Measurements from ENCODE around the gene CTXN1. TPM values are rescaled to one million over a fixed set of nuclear protein-coding genes. Genes with fewer than 3 reads are reported as not detected.

Gene CTXN1
- total and polyA plus RNA-seq, 2 of the 4 experiments (the other 2 are of a cell fraction), result 0.36 to 7.4 TPM

DNA sequence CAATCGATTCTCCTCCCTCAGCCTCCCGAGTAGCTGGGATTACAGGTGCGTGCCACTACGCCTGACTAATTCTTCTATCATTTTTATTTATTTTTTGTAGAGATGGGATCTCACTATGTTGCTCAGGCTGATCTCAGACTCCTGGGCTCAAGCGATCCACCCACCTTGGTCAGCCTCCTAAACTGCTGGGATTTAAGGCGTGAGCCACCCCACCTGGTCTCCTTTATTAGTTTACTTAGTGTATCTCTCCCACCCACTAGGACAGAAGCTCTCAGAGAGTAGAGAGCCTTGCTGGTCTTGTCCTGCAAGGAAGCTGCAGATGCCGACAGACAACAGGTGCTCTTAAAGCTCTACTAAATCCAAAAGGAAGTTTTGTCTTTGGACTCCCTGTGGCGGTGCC lies 40.1 kb downstream of the CTXN1 start:
- no CpG with 5 or more reads among the region's 8 CpGs for WGBS, 2 experiments (ENCODE audit: extremely low coverage in 2 of 2, insufficient read length in 1 of 2)
- no TSS peak for BruUV-seq (replicated peaks)
- Histone ChIP-seq H3K79me1 (ENCODE audit: low read depth in 1 of 2, low read length in 2 of 2) (peaks cover 6 to 17% of the 10 kb centered on the region in 2 experiments), H2BK5ac (ENCODE audit: low read depth, low read length, poor library complexity, severe bottlenecking) (no peak overlapping the region), H2AFZ (replicated peaks; ENCODE audit: low read length, poor library complexity) (no peak overlapping the region), H3K18ac (ENCODE audit: low read depth, low read length) (no peak overlapping the region), H3K36me3 (ENCODE audit: control insufficient read depth, insufficient read depth, low read length) (no peaks in the 10 kb centered on the region), H2BK15ac (ENCODE audit: low read depth, low read length) (no peak overlapping the region), H3K56ac (ENCODE audit: extremely low read depth, insufficient read depth, low read length) (no peak overlapping the region), H4K91ac (ENCODE audit: insufficient read depth, low read depth, low read length) (no peak overlapping the region), H4K5ac (ENCODE audit: low read depth, low read length) (no peak overlapping the region), H3K4me1 (ENCODE audit: control insufficient read depth, insufficient read depth, low read length) (peaks cover 3% of the 10 kb centered on the region; the same call in 1 of the 2 replicates), H3K9ac (ENCODE audit: low read depth, low read length) (no peak overlapping the region), H4K8ac (ENCODE audit: low read depth in 2 of 2, low read length in 2 of 2) (no peak overlapping the region), H3K27me3 (ENCODE audit: control insufficient read depth, insufficient read depth, low read length) (no peaks in the 10 kb centered on the region), H3K4ac (ENCODE audit: low read depth, low read length) (no peak overlapping the region), H2BK120ac (ENCODE audit: low read depth, low read length) (no peak overlapping the region), H2BK20ac (ENCODE audit: low read depth, low read length) (no peak overlapping the region), H4K20me1 (ENCODE audit: insufficient read depth, low read length) (no peaks in the 10 kb centered on the region), H3K9me3 (ENCODE audit: control insufficient read depth, insufficient read depth, low read length) (no peaks in the 10 kb centered on the region), H3K9me1 (ENCODE audit: insufficient read depth, low read length) (0 out of 2 replicates have a peak, but pooled peaks cover 2% of the 10 kb centered on the region), H3K27ac (ENCODE audit: insufficient read depth, low read length) (no peak overlapping the region), H3K23ac (ENCODE audit: low read depth, low read length) (no peak overlapping the region), H3K4me2 (ENCODE audit: low read depth, low read length) (no peak overlapping the region), H3K14ac (replicated peaks; ENCODE audit: low read depth, low read length) (no peak overlapping the region), H3K4me3 (ENCODE audit: insufficient read depth, low read depth, low read length) (no peak overlapping the region), H2AK5ac (ENCODE audit: low read depth, low read length) (no peak overlapping the region), H2AK9ac (replicated peaks; ENCODE audit: low read depth, low read length, poor library complexity) (no peak overlapping the region)
- intact Hi-C loops (cut with micrococcal nuclease) (no loop called here), in situ Hi-C loops (cut with MboI; ENCODE audit: low sequenced_read_pairs) (no loop called here), dilution Hi-C loops (cut with HindIII; ENCODE audit: low sequenced_read_pairs, unreplicated experiment) (no loop called here)
- ChIA-PET CTCF (interaction anchor here (0.6 to 0.8 kb wide), 2 partner anchors 12 to 13 kb away, joined by 3 to 4 read pairs; no protein-coding TSS in a partner anchor), POLR2A (ENCODE audit: unreplicated experiment) (interaction anchor here (0.9 kb wide), 1 partner anchor 14 kb away, joined by 9 read pairs; no protein-coding TSS in a partner anchor)
- DNase-seq (no peak), ATAC-seq (ENCODE audit: low read depth) (no peak)
- TF ChIP-seq, protein P1, sequence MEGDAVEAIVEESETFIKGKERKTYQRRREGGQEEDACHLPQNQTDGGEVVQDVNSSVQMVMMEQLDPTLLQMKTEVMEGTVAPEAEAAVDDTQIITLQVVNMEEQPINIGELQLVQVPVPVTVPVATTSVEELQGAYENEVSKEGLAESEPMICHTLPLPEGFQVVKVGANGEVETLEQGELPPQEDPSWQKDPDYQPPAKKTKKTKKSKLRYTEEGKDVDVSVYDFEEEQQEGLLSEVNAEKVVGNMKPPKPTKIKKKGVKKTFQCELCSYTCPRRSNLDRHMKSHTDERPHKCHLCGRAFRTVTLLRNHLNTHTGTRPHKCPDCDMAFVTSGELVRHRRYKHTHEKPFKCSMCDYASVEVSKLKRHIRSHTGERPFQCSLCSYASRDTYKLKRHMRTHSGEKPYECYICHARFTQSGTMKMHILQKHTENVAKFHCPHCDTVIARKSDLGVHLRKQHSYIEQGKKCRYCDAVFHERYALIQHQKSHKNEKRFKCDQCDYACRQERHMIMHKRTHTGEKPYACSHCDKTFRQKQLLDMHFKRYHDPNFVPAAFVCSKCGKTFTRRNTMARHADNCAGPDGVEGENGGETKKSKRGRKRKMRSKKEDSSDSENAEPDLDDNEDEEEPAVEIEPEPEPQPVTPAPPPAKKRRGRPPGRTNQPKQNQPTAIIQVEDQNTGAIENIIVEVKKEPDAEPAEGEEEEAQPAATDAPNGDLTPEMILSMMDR (conservative IDR thresholded peaks at IDR 0.05; ENCODE audit: low read depth, low read length), result no peak
- TF ChIP-seq FOS (IDR thresholded peaks at IDR 0.05; ENCODE audit: low read depth, low read length) (no peak), SMC3 (IDR thresholded peaks at IDR 0.05; ENCODE audit: low read depth, low read length) (no peak), BHLHE40 (IDR thresholded peaks at IDR 0.05; ENCODE audit: low read depth, low read length) (no peak), CHD1 (IDR thresholded peaks at IDR 0.05; ENCODE audit: low read depth, low read length) (no peak), POLR2A (IDR thresholded peaks at IDR 0.05; ENCODE audit: low read depth, low read length) (no peak), RCOR1 (IDR thresholded peaks at IDR 0.05; ENCODE audit: insufficient replicate concordance, low read length) (no peak), RFX5 (IDR thresholded peaks at IDR 0.05; ENCODE audit: low read depth, low read length) (no peak), RAD21 (IDR thresholded peaks at IDR 0.05; ENCODE audit: low read length) (no peak), MAFK (IDR thresholded peaks at IDR 0.05; ENCODE audit: low read depth, low read length) (no peak), MXI1 (IDR thresholded peaks at IDR 0.05; ENCODE audit: borderline replicate concordance, low read depth, low read length) (no peak), NFE2L2 (IDR thresholded peaks at IDR 0.05; ENCODE audit: low read depth, low read length) (no peak), MAZ (IDR thresholded peaks at IDR 0.05; ENCODE audit: borderline replicate concordance, low read depth, low read length) (no peak), CEBPB (IDR thresholded peaks at IDR 0.05; ENCODE audit: low read depth, low read length) (no peak)
- TF ChIP-seq, protein P2, sequence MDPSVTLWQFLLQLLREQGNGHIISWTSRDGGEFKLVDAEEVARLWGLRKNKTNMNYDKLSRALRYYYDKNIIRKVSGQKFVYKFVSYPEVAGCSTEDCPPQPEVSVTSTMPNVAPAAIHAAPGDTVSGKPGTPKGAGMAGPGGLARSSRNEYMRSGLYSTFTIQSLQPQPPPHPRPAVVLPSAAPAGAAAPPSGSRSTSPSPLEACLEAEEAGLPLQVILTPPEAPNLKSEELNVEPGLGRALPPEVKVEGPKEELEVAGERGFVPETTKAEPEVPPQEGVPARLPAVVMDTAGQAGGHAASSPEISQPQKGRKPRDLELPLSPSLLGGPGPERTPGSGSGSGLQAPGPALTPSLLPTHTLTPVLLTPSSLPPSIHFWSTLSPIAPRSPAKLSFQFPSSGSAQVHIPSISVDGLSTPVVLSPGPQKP (IDR thresholded peaks at IDR 0.05; ENCODE audit: borderline replicate concordance, low read depth, low read length), result no peak
- TF ChIP-seq, protein P3, sequence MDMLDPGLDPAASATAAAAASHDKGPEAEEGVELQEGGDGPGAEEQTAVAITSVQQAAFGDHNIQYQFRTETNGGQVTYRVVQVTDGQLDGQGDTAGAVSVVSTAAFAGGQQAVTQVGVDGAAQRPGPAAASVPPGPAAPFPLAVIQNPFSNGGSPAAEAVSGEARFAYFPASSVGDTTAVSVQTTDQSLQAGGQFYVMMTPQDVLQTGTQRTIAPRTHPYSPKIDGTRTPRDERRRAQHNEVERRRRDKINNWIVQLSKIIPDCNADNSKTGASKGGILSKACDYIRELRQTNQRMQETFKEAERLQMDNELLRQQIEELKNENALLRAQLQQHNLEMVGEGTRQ (IDR thresholded peaks at IDR 0.05; ENCODE audit: low read depth, low read length), result no peak

Measured in IMR-90 (cell line).